GM19099 (cell line): ENCODE results near the gene IL20RB.

Source experiments
- POLR2A ChIP-seq: IDR thresholded peaks from 3 replicates; pipeline ENCODE4 v1.6.1; 2011; ENCODE audit warnings: low read depth; ENCODE audit not compliant: insufficient read length; ENCODE audit errors: extremely low read depth

The IL20RB gene

DNA sequence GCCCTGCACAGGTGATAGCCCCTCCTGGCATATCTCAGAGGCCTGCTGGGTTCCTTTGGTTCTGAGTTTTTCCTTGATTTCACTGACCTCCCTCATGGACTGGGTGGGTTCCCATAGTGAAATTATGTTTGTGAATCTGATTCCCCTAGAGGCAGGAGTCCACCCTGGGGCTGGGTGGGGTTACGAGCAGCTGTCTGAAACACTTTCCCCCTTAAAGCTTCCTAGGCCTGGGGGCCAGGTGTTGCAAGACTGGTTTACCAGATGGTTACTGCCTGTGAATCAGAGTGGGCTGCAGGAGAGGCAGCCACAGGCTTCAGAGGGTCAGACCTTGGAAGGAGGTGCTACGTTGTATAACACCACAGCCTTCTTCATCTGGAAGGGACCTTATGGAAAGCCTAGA is 34.3 kb downstream of the IL20RB start:
- no peak for TF ChIP-seq POLR2A

DNA sequence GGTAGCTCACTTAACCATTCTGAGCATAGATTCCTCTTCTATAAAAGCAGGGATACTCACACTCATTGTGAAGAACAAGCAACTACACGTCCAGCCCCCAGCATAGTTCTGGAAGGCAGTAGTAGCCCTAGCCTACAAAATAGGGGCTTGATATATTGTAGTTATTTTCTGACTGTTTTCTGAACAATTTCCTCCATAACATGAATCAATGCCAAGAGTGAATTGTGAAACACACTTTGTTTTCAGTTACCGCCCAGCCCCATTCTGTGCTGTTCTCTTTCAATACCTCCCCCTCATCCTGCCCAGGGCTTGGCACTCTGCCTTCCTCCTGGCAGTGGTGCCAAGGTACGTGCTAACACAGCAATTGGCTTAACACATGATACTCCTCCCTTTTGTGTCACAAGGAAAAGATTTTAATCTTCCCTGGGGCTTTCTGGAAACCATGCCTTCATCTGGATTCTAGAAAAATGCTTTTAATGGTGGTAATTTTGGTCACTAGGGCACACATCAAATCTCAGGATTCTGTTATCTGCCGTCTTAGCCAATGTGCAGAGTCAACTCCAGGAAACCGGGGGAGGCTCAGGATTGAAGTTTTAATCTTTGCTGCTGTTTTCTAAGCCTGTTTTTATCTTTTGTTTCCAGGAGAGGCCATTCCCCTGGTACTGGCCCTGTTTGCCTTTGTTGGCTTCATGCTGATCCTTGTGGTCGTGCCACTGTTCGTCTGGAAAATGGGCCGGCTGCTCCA is 37.2 kb downstream of the IL20RB start:
- no peak for TF ChIP-seq POLR2A

GRCh38 chr3:136995652-136996051 is 37.9 kb downstream of the IL20RB start:
- no peak for TF ChIP-seq POLR2A

- TF ChIP-seq POLR2A, result no peak
These were observed 42.3 kb downstream of the IL20RB start for GRCh38 chr3:137000039-137000438.

DNA sequence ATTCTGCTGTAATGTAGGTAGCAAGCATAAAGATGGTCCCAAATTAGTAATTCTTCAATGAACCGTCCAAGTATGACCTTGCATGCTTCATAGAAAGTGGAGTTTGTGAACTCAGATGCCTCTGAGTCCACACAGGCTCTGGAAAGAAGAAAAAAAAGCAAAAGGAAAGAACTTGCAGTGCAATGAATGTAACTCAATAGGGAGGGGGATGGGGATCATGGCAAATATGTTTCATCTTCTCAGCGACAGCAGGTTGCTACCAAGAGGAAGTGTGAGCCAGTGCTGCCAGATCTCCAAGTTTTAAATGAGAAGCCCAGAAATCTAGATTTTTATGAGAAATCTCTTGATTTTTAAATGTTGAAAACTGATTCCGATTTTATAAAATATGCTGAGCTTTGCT is 50.3 kb downstream of the IL20RB start:
- TF ChIP-seq POLR2A, result no peak

- no peak for TF ChIP-seq POLR2A
These were observed 51.2 kb downstream of the IL20RB start for GRCh38 chr3:137008976-137009375.

DNA sequence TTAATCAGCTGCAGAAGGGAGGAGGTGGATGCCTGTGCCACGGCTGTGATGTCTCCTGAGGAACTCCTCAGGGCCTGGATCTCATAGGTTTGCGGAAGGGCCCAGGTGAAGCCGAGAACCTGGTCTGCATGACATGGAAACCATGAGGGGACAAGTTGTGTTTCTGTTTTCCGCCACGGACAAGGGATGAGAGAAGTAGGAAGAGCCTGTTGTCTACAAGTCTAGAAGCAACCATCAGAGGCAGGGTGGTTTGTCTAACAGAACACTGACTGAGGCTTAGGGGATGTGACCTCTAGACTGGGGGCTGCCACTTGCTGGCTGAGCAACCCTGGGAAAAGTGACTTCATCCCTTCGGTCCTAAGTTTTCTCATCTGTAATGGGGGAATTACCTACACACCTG is 52.4 kb downstream of the IL20RB start:
- no peak for TF ChIP-seq POLR2A

- TF ChIP-seq POLR2A, result no peak
These were observed 53.4 kb downstream of the IL20RB start for GRCh38 chr3:137011153-137011552.

DNA sequence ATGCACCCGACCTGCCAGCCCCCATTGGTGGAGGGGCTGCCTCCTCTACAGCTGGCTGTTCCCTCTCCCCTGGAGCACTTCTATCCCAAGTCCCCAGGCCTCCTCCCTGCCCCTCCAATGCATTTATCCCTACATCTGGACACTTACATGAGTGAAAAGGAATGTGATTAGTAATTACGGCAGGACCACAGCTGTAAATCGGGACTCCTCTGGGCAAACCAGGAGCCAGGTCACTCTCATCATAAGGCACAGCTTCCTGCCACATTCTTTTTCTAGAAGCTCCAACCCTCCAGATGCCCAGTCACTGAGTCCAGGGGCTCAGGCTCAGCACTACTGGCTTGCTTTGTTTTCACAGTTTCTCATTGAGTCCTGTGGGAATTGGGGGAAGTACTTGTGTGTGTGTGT is 54.3 kb downstream of the IL20RB start:
- no peak for TF ChIP-seq POLR2A

DNA sequence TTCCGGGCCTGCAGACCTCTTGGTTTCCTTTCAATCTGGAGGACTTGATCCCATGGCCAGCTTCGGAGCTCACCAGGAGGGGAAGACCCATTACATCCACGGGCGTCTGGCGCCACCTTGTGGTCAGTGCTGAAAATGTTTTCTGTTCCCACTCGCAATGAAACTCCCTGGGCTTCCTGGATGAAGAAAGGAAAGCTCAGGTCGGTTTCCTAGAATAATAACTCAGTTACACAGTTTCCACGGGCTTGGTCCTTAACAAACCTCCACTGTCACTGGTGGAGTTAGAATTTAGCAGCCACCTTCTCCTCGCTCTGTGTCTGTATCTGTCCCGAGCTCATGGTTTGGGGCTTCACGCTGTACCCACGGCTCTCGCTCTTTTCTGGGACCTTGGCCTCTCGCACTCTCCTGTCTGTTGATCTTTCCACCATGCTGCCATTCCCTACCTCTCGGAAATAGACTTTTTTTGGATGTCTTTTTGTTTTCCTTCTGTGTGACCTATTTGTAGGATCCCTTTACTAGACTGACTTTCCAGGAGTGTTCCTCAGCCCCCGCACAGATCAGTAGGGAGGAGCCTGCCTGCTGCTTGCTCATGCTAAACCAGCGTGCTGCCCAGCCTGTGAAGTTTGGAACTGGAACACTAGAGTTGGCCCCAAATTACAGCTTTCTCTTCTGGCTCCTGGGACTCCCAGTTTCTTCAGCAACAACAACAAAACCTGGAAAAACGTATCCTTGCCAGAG is 56.3 kb downstream of the IL20RB start:
- TF ChIP-seq POLR2A, result no peak

GRCh38 chr3:137020315-137020714 is 62.5 kb downstream of the IL20RB start:
- no peak for TF ChIP-seq POLR2A

DNA sequence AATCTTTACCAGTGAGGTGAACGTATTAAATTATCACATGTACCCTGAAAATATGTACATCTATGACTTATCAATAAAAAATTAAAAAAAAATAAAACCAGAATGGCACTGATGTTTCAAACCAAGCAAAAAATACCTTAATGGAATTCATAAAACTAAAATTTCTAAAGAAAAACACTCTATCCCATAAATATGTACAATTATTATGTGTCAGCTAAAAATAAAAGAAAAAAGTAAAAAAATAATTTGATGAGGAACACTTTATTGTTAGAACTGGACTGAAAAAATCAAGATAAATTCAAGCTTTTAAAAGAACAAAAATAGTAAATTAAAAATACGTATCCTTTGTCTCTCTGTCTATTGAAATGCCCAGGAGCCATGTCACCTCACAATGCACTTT is 63.1 kb downstream of the IL20RB start:
- TF ChIP-seq POLR2A, result no peak

DNA sequence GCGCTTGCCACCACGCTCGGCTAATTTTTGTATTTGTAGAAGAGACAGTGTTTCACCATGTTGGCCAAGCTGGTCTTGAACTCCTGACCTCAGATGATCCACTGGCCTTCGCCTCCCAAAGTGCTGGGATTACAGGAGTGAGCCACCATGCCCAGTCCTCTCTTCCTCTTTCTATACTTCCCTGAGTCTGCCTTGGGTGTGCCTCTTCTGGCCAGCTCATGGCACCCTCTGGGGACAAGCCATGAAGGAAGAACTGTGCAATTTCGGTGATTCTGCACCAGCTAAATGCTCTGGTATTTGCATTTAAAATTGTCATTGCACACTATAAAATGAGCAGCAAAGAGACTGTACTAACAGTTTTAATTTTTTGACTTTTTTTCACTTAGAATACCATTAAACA is 66.6 kb downstream of the IL20RB start:
- no peak for TF ChIP-seq POLR2A

DNA sequence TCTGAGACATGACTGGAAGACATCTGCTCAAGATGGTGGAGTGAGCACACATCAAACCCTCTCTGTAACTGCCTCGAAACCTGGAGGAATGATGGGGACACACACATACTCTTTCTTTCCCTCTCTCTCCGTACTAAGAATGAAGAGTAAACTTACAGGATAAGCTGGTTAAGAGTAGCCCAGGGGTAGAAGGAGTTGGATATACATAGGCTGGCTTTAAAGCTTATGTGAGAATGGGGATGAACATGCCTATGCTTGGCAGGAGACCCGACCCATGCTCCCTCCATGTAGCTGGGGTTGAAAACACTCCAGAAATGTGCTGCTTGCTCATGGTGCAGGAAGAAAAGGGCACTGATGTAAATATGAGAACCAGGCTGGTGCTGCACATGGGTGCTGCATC is 68.9 kb downstream of the IL20RB start:
- no peak for TF ChIP-seq POLR2A

GRCh38 chr3:137032465-137033120 is 74.8 kb downstream of the IL20RB start:
- TF ChIP-seq POLR2A, result no peak

- TF ChIP-seq POLR2A, result no peak
These were observed 77.8 kb downstream of the IL20RB start for GRCh38 chr3:137035631-137036030.

GRCh38 chr3:137039570-137039969 is 81.8 kb downstream of the IL20RB start:
- TF ChIP-seq POLR2A, result no peak

GRCh38 chr3:137041251-137041650 is 83.5 kb downstream of the IL20RB start:
- no peak for TF ChIP-seq POLR2A
